HepG2 (cell line): ENCODE measurements around the gene CCL8. TPM values are rescaled to one million over a fixed set of nuclear protein-coding genes. Genes with fewer than 3 reads are reported as not detected.

Source experiments
- ATAC-seq: fragments of 200-7000 bp; cut with Tn5 transposase; 3 replicates; pipeline ENCODE4 v1.9.1; 2020; ENCODE audit warnings: mild to moderate bottlenecking, moderate library complexity
- BruUV-seq: library from RNA; stranded (reverse); fragments of 400-500 nt; replicated peaks from 2 replicates; lab custom pipeline; 2021; lab: Mats Ljungman, UMichigan
- CTCF ChIA-PET: fragments of 300-600 bp; formaldehyde crosslinking; extraction: SDS; loops from one replicate; lab custom pipeline; 2021; ENCODE audit warnings: low total read pairs, inconsistent platforms, low intra/inter-chr PET ratio; lab: Yijun Ruan, JAX
- POLR2A ChIA-PET: fragments of 350-600 bp; sonication (Branson Sonifier 250); formaldehyde crosslinking; loops from one replicate; lab custom pipeline; 2020; ENCODE audit warnings: antibody characterized with exemption, inconsistent platforms; lab: Yijun Ruan, JAX
- DNase-seq: peaks from one replicate; pipeline ENCODE4 v3.0.0-alpha.2; 2015; ENCODE audit warnings: low spot score
- FAIRE-seq: peaks from 3 replicates; lab custom pipeline; 2011; peaks lifted over from hg19 to GRCh38; lab: Jason Lieb, UNC
- H2AFZ ChIP-seq: one replicate; pipeline ENCODE4 v1.6.1; 2011; ENCODE audit warnings: low read length, inconsistent platforms
- H3K27ac ChIP-seq: fragments of 300-600 bp; 3 replicates; pipeline ENCODE4 v1.8.0; 2011; ENCODE audit warnings: mixed run types, mild to moderate bottlenecking, mixed read lengths, low read length, inconsistent platforms; ENCODE audit not compliant: insufficient read depth; ENCODE audit errors: extremely low read length
- H3K27me3 ChIP-seq, 2 experiments: fragments of 200-600 bp in 1 of 2; 2 replicates in 1 of 2; 3 replicates in 1 of 2; pipeline versions ENCODE4 v1.6.0 to v1.8.0; 2011; ENCODE audit warnings: low read length in 2 of 2, mild to moderate bottlenecking in 2 of 2, moderate library complexity in 2 of 2, inconsistent platforms in 1 of 2; ENCODE audit not compliant: insufficient read depth in 2 of 2, control insufficient read depth in 1 of 2
- H3K36me3 ChIP-seq, 2 experiments: fragments of 200-600 bp in 1 of 2; replicated peaks in 1 of 2; 2 replicates in 1 of 2; 3 replicates in 1 of 2; pipeline versions ENCODE4 v1.5.1 to v1.8.0; 2011; ENCODE audit warnings: low read length in 2 of 2, inconsistent platforms in 1 of 2; ENCODE audit not compliant: insufficient read depth in 2 of 2, control insufficient read depth in 1 of 2
- H3K4me1 ChIP-seq: 2 replicates; pipeline ENCODE4 v1.5.1; 2012; ENCODE audit warnings: low read length, inconsistent platforms; ENCODE audit not compliant: insufficient read depth
- H3K4me2 ChIP-seq: 2 replicates; pipeline ENCODE4 v1.6.0; 2011; ENCODE audit warnings: low read depth, low read length, inconsistent platforms
- H3K4me3 ChIP-seq, 3 experiments: fragments of 200-600 bp in 1 of 3; sonication (generic), shearing (Covaris generic) in 1 of 3; replicated peaks in 1 of 3; 2 replicates each; pipeline ENCODE4 v1.5.1; 2011 to 2016; ENCODE audit warnings: low read length in 3 of 3, inconsistent platforms in 2 of 3, low read depth in 2 of 3, mild to moderate bottlenecking in 2 of 3, control low read depth in 1 of 3, mixed read lengths in 1 of 3; ENCODE audit not compliant: insufficient read depth in 1 of 3
- H3K79me2 ChIP-seq: one replicate; pipeline ENCODE4 v1.6.1; 2011; ENCODE audit warnings: low read length, inconsistent platforms; ENCODE audit not compliant: insufficient read depth
- H3K9ac ChIP-seq: 2 replicates; pipeline ENCODE4 v1.6.0; 2011; ENCODE audit warnings: mild to moderate bottlenecking, low read depth, low read length, inconsistent platforms; ENCODE audit not compliant: insufficient read depth
- H3K9me3 ChIP-seq: 2 replicates; pipeline ENCODE4 v1.5.1; 2012; ENCODE audit warnings: mild to moderate bottlenecking, low read length
- H4K20me1 ChIP-seq: 2 replicates; pipeline ENCODE4 v1.6.0; 2011; ENCODE audit warnings: inconsistent platforms, mild to moderate bottlenecking, low read length, moderate library complexity; ENCODE audit not compliant: insufficient read depth
- CENPX ChIP-seq: sonication (generic); formaldehyde crosslinking; IDR thresholded peaks from 2 replicates; pipeline ENCODE4 v1.9.0; 2021; ENCODE audit warnings: mild to moderate bottlenecking, missing genetic modification reagents, moderate library complexity
- ISL2 ChIP-seq: sonication (generic); formaldehyde crosslinking; IDR thresholded peaks from 2 replicates; pipeline ENCODE4 v1.5.0; 2020; ENCODE audit warnings: missing genetic modification reagents
- MAFF ChIP-seq: IDR thresholded peaks from 2 replicates; pipeline ENCODE4 v1.6.1; 2011; ENCODE audit warnings: low read depth, low read length, improper control_type of control experiment
- PBX3 ChIP-seq: sonication (generic); formaldehyde crosslinking; IDR thresholded peaks from 2 replicates; pipeline ENCODE4 v1.8.1; 2023; ENCODE audit warnings: missing genetic modification reagents, inconsistent platforms, borderline replicate concordance
- TBL1XR1 ChIP-seq: fragments of 150-350 bp; IDR thresholded peaks from 2 replicates; pipeline ENCODE4 v1.6.1; 2014; ENCODE audit warnings: borderline replicate concordance, low read length; ENCODE audit not compliant: partially characterized antibody
- THYN1 ChIP-seq: sonication (generic); formaldehyde crosslinking; IDR thresholded peaks from 2 replicates; pipeline ENCODE4 v1.8.1; 2023; ENCODE audit warnings: low read depth, mild to moderate bottlenecking, moderate library complexity, missing genetic modification reagents, borderline replicate concordance
- ZBTB1 ChIP-seq: sonication (generic); formaldehyde crosslinking; IDR thresholded peaks from 2 replicates; pipeline ENCODE4 v1.4.0; 2020; ENCODE audit warnings: missing genetic modification reagents, borderline replicate concordance
- ZBTB37 ChIP-seq: sonication (generic); formaldehyde crosslinking; IDR thresholded peaks from 2 replicates; pipeline ENCODE4 v1.4.0; 2020; ENCODE audit warnings: mild to moderate bottlenecking, missing genetic modification reagents
- ZFP1 ChIP-seq: IDR thresholded peaks from 2 replicates; pipeline ENCODE4 v1.6.1; 2016
- ZNF17 ChIP-seq: sonication (generic); formaldehyde crosslinking; IDR thresholded peaks from 2 replicates; pipeline ENCODE4 v1.5.0; 2020; ENCODE audit warnings: mild to moderate bottlenecking, missing genetic modification reagents
- ZNF296 ChIP-seq: sonication (generic); formaldehyde crosslinking; conservative IDR thresholded peaks from 2 replicates; pipeline ENCODE4 v1.5.0; 2020; ENCODE audit warnings: mild to moderate bottlenecking, missing genetic modification reagents
- ZNF678 ChIP-seq: sonication (generic); formaldehyde crosslinking; IDR thresholded peaks from 2 replicates; pipeline ENCODE4 v1.4.0; 2020; ENCODE audit warnings: mild to moderate bottlenecking, missing genetic modification reagents
- ZNF713 ChIP-seq: sonication (generic); formaldehyde crosslinking; IDR thresholded peaks from 2 replicates; pipeline ENCODE4 v1.4.0; 2020; ENCODE audit warnings: mild to moderate bottlenecking, missing genetic modification reagents
- ZNF770 ChIP-seq: sonication (generic); formaldehyde crosslinking; IDR thresholded peaks from 2 replicates; pipeline ENCODE4 v1.5.0; 2020; ENCODE audit warnings: mild to moderate bottlenecking, missing genetic modification reagents
- ZNF773 ChIP-seq: sonication (generic); formaldehyde crosslinking; IDR thresholded peaks from 2 replicates; pipeline ENCODE4 v1.4.0; 2020; ENCODE audit warnings: missing genetic modification reagents, borderline replicate concordance
- ZNF788 ChIP-seq: sonication (generic); formaldehyde crosslinking; IDR thresholded peaks from 2 replicates; pipeline ENCODE4 v1.5.0; 2020; ENCODE audit warnings: mild to moderate bottlenecking, missing genetic modification reagents, borderline replicate concordance
- ZNF841 ChIP-seq: sonication (generic); formaldehyde crosslinking; IDR thresholded peaks from 2 replicates; pipeline ENCODE4 v1.8.1; 2023; ENCODE audit warnings: missing genetic modification reagents, borderline replicate concordance
- WGBS: methylation state at CpG from one replicate; pipeline ENCODE4 v1.1.6; 2017; ENCODE audit warnings: low lambda C conversion rate; 5-methylcytosine and 5-hydroxymethylcytosine counted together
- in situ Hi-C: cut with HindIII; loops from 2 replicates; pipeline ENCODE4 v1.10.0; 2017; ENCODE audit warnings: low pct_unique_long_range_greater_than_20kb; ENCODE audit not compliant: extremely low pct_ligation_motif_present
- intact Hi-C: fragments of 100-400 bp; cut with micrococcal nuclease; formaldehyde crosslinking; loops from one replicate; pipeline ENCODE4 v1.10.0; 2022; ENCODE audit not compliant: unreplicated experiment
- polyA plus RNA-seq, 8 experiments: library from polyadenylated mRNA; depleted of rRNA in 3 of 8; stranded (reverse) in 7 of 8; unstranded in 1 of 8; fragments of >200 nt; fragmentation: Illumina TruSeq in 4 of 8; extraction: Trizol in 4 of 8; gene quantifications; 2 replicates each; pipeline versions ENCODE4 v1.2.1 to v1.2.3, GENCODE V29; 2011 to 2016; ENCODE audit warnings: low read depth in 4 of 8, missing spikeins in 1 of 8, mixed read lengths in 1 of 8; ENCODE audit not compliant: insufficient read depth in 1 of 8
- total RNA-seq, 5 experiments: library from RNA; depleted of rRNA; stranded (reverse); fragments of >200 nt; fragmentation: Illumina TruSeq; extraction: Trizol; gene quantifications; 2 replicates each; pipeline ENCODE4 v1.2.3, GENCODE V29; 2016; ENCODE audit warnings: low read depth in 1 of 5
- TF ChIP-seq, protein P1 (sequence below): sonication (generic); formaldehyde crosslinking; IDR thresholded peaks from 2 replicates; pipeline ENCODE4 v1.4.0; 2020; ENCODE audit warnings: missing genetic modification reagents
- TF ChIP-seq, protein P2 (sequence below): sonication (generic); IDR thresholded peaks from 2 replicates; pipeline ENCODE4 v1.6.1; 2016; ENCODE audit warnings: low read depth, borderline replicate concordance

Gene CCL8
- total and polyA plus RNA-seq, 2 of the 13 experiments (the other 11 are each of a cell fraction or from before 2014, with no cell fraction given) = not detected

GRCh38 chr17:34285286-34285792 is 33.9 kb upstream of the CCL8 start, which contains the start of gene CCL11 (continued):
- TF ChIP-seq PBX3 (CRISPR knock-in tag) = no peak
- TF ChIP-seq ZNF770 (CRISPR knock-in tag) = no peak
- no peak for TF ChIP-seq ZBTB37 (CRISPR knock-in tag)
- no peak for TF ChIP-seq ZNF841 (CRISPR knock-in tag)
- TF ChIP-seq ZNF773 (CRISPR knock-in tag) = no peak
- TF ChIP-seq ZNF678 (CRISPR knock-in tag) = no peak
- TF ChIP-seq MAFF = no peak

DNA sequence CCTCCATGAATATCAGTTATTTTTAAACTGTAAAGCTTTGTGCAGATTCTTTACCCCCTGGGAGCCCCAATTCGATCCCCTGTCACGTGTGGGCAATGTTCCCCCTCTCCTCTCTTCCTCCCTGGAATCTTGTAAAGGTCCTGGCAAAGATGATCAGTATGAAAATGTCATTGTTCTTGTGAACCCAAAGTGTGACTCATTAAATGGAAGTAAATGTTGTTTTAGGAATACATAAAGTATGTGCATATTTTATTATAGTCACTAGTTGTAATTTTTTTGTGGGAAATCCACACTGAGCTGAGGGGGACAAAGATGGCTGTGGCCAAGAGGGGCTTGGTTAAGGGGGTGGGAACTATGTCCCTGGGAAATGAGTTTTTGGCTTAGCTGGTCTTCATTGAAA is 31.4 kb upstream of the CCL8 start:
- Histone ChIP-seq H4K20me1 (no peaks in the 10 kb centered on the region), H3K36me3 (no peaks in the 10 kb centered on the region), H2AFZ (no peak overlapping the region), H3K9me3 (0 out of 2 replicates have a peak, but pooled peaks cover 5% of the 10 kb centered on the region), H3K27me3 (no peaks in the 10 kb centered on the region; a peak in 1 of 5 replicates), H3K4me2 (no peak overlapping the region), H3K4me1 (no peaks in the 10 kb centered on the region), H3K4me3 (no peak overlapping the region), H3K9ac (no peak overlapping the region), H3K27ac (no peak overlapping the region), H3K79me2 (no peaks in the 10 kb centered on the region)
- no TSS peak for BruUV-seq
- ChIA-PET POLR2A (no interaction called here), CTCF (no interaction called here)
- WGBS = 3% methylated on average over 2 of the region's 2 CpGs
- intact Hi-C loops (no loop called here), in situ Hi-C loops (no loop called here)
- DNase-seq (no peak), ATAC-seq (no peak), FAIRE-seq (no peak)
- TF ChIP-seq, protein P1, sequence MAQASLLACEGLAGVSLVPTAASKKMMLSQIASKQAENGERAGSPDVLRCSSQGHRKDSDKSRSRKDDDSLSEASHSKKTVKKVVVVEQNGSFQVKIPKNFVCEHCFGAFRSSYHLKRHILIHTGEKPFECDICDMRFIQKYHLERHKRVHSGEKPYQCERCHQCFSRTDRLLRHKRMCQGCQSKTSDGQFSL (CRISPR knock-in tag) = no peak
- TF ChIP-seq, protein P2, sequence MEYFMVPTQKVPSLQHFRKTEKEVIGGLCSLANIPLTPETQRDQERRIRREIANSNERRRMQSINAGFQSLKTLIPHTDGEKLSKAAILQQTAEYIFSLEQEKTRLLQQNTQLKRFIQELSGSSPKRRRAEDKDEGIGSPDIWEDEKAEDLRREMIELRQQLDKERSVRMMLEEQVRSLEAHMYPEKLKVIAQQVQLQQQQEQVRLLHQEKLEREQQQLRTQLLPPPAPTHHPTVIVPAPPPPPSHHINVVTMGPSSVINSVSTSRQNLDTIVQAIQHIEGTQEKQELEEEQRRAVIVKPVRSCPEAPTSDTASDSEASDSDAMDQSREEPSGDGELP = no peak
- TF ChIP-seq ZNF17 (CRISPR knock-in tag) (no peak), ISL2 (CRISPR knock-in tag) (no peak), ZBTB1 (CRISPR knock-in tag) (no peak), ZNF296 (CRISPR knock-in tag) (no peak), ZNF788 (CRISPR knock-in tag) (no peak), TBL1XR1 (no peak), ZNF713 (CRISPR knock-in tag) (no peak), ZFP1 (no peak), CENPX (CRISPR knock-in tag) (no peak), THYN1 (CRISPR knock-in tag) (no peak)
